Esophagus (tissue), 2 donors: ENCODE data around the gene TRMT61A. TPM values are rescaled to one million over a fixed set of nuclear protein-coding genes. Genes with fewer than 3 reads are reported as not detected.

Source experiments
- H3K27ac ChIP-seq, 2 donors: one replicate each; pipeline ENCODE4 v1.5.1; 2013; ENCODE audit warnings: low read depth in 2 of 2, mild to moderate bottlenecking in 2 of 2, inconsistent platforms in 1 of 2, low read length in 1 of 2, moderate library complexity in 1 of 2
- H3K27me3 ChIP-seq, 2 donors: one replicate each; pipeline ENCODE4 v1.6.1; 2013; ENCODE audit warnings: low read length in 2 of 2, control low read depth in 1 of 2, mild to moderate bottlenecking in 1 of 2; ENCODE audit not compliant: insufficient read depth in 2 of 2, control insufficient read depth in 1 of 2
- H3K36me3 ChIP-seq, 2 donors: one replicate each; pipeline ENCODE4 v1.6.1; 2013; ENCODE audit warnings: low read length in 1 of 2; ENCODE audit not compliant: control insufficient read depth in 2 of 2, insufficient read depth in 2 of 2
- H3K4me1 ChIP-seq, 2 donors: one replicate each; pipeline ENCODE4 v1.6.1; 2013; ENCODE audit warnings: low read length in 1 of 2; ENCODE audit not compliant: control insufficient read depth in 2 of 2, insufficient read depth in 2 of 2
- H3K4me3 ChIP-seq, 2 donors: one replicate each; pipeline ENCODE4 v1.5.1; 2013; ENCODE audit warnings: low read length in 2 of 2, mild to moderate bottlenecking in 2 of 2, low read depth in 1 of 2, moderate library complexity in 1 of 2
- H3K9me3 ChIP-seq, 2 donors: one replicate each; pipeline ENCODE4 v1.6.1; 2013; ENCODE audit warnings: mild to moderate bottlenecking in 2 of 2, low read depth in 1 of 2, low read length in 1 of 2, moderate library complexity in 1 of 2; ENCODE audit not compliant: control insufficient read depth in 2 of 2, insufficient read depth in 1 of 2
- WGBS, 2 donors: extraction: QIAGEN DNeasy Blood & Tissue Kit; methylation state at CpG; one replicate each; pipeline ENCODE4 v1.1.7; 2013; 5-methylcytosine and 5-hydroxymethylcytosine counted together
- polyA plus RNA-seq, 2 donors: library from polyadenylated mRNA; stranded (reverse); fragments of 200-250 nt; gene quantifications; one replicate each; pipeline ENCODE4 v1.2.3, GENCODE V29; 2013
- donor health status: healthy with polysubstance abuse.
- donor health status: Bipolar disorder and iron deficiency.

The TRMT61A gene
- polyA plus RNA-seq, 2 donors = 11.0 to 11.5 TPM

DNA sequence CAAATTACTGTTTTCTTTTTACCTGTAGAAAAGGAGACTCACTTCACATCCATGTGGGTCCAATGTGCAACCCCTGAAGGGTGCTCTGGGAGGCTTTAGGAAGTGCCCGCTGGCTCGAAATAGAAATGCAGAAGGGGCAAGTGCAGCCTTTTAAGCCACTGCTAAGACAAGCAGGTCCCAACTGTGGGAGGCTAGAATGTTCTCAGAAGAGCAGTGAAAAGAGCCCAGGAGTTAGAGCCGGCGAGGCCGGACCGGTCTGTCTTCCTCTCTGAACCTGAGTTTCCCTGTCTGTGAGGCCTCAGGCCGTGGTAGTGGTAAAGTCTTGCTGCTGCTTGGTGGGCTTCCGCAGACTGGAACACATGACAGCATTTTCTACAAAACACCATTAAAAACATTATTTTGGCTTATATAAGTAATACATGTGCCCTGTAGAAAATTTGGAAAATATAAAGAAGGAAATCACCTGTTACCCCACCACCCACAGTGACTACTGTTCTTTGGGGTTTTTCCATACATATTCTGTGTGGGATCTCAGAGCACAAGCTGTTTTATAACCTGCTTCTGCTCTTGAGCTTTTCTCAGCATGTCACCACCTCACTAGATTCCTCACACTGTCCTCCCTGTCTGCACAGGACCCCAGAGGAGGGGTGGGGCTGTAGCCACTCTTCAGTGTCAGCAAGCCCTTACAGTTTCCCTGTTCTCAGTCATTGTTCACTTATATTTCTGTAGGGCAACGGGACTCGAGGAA is 12.4 kb upstream of the TRMT61A start:
- Histone ChIP-seq H3K27me3 (no peaks in the 10 kb centered on the region), H3K4me1 (peaks cover 9 to 39% of the 10 kb centered on the region in 2 donors), H3K27ac (peak overlapping the region in 1 of 2 donors; percentile 26), H3K4me3 (no peak overlapping the region), H3K9me3 (no peaks in the 10 kb centered on the region), H3K36me3 (peaks cover 0 to 3% of the 10 kb centered on the region in 2 donors)
- 62 to 65% methylated on average over 10 of the region's 10 CpGs for WGBS, 2 donors

DNA sequence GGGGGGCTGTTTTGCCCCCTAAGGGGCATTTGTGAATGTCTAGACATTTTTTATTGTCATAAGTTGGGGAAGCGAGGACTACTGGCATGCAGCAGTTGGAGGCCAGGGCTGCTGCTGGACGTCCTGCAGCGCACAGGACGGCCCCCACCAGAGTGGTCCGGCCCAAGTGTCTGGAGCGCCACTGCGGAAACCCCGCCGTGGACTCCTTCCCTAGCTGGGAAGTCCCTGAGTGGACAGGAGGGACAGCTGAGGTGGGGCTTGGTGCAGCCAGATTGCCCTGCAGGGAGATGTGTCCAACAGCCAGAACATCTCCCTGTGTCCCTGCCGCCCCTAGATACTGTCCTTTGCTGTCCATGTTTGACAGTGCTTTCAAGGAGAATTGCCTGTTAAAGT is 11.8 kb upstream of the TRMT61A start:
- Histone ChIP-seq H3K4me1 (peaks cover 13 to 39% of the 10 kb centered on the region in 2 donors), H3K27me3 (no peaks in the 10 kb centered on the region), H3K36me3 (peaks cover 0 to 3% of the 10 kb centered on the region in 2 donors), H3K9me3 (no peaks in the 10 kb centered on the region), H3K27ac (no peak overlapping the region), H3K4me3 (no peak overlapping the region)
- 83 to 84% methylated on average over 10 of the region's 10 CpGs for WGBS, 2 donors

DNA sequence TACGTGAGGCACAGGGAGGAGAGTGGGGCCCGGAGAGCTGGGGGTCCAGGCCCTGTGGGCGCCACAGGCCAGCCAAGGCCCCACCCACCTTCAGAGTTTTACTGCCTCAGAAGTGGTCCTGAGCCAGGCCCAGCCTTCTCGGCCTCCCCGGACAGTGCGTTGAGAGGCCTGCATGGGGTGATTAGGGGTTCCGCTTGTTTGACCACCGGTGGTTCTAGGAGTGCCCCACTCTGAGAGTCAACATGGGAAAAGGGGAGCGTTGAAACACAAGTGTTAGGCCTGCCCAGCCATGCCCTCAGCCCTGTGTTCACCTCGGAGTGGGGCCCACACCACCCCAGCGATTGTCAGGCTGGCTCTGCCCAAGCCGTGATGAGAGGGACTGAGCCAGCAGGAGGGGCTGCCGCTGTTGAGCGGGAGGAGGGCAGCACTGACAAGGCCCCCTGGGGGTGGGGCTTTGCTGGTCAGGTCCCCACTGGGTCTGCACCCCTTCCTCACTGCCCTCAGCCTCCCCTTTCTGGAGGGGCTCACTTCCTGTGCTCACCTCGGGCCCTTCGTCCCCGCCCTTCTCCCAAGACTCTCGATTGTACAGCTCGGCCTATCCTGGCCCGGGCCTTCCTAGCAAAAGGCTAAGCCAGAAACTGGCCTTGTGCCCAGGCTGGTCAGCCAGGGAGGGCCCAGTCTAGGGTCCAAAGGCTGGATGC is 11.1 kb upstream of the TRMT61A start:
- H3K9me3 ChIP-seq = no peaks in the 10 kb centered on the region
- peak overlapping the region; percentile 9 to 58 for H3K27ac ChIP-seq
- H3K36me3 ChIP-seq = peaks cover 0 to 3% of the 10 kb centered on the region in 2 donors
- H3K4me1 ChIP-seq = peaks cover 12 to 35% of the 10 kb centered on the region in 2 donors
- no peak overlapping the region for H3K4me3 ChIP-seq
- WGBS, 2 donors = 31 to 33% methylated on average over 19 to 20 of the region's 20 CpGs
- H3K27me3 ChIP-seq = no peaks in the 10 kb centered on the region

DNA sequence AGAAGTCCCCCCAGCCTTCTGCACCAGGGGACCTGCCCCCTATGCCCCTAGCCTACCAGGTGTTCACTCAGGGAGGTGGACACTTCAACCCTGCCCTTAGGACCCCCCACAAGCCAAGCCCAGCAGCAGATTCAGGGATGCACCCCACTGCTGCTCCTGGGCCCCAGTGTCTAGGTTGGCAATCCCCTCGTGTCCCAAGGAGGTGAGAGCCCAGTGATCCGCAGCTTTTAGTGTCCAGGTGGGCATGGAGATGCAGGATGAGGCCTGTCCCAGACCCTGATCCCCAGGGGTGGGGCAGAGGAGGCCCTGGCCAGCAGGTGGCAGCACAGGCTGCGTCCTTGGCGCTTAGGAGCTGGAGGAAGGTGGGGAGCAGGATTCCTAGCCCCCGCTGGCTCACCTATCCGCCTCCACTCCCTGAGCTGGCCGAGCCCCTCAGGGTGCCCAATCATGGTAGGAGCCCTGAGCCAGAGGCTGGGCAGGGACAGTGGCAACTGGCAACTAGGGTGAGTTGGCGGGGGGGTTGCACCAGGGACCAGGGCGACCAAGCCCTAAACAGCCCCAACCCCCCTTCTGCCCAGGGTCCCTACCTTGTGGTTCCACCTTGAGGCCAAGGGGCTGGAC is 10.5 kb upstream of the TRMT61A start:
- no peaks in the 10 kb centered on the region for H3K9me3 ChIP-seq
- no peaks in the 10 kb centered on the region for H3K27me3 ChIP-seq
- peaks cover 0 to 3% of the 10 kb centered on the region in 2 donors for H3K36me3 ChIP-seq
- WGBS, 2 donors = 30 to 38% methylated on average over 9 of the region's 9 CpGs
- H3K4me3 ChIP-seq = no peak overlapping the region
- H3K4me1 ChIP-seq = peaks cover 16 to 35% of the 10 kb centered on the region in 2 donors
- H3K27ac ChIP-seq = peak overlapping the region in 1 of 2 donors; percentile 58

DNA sequence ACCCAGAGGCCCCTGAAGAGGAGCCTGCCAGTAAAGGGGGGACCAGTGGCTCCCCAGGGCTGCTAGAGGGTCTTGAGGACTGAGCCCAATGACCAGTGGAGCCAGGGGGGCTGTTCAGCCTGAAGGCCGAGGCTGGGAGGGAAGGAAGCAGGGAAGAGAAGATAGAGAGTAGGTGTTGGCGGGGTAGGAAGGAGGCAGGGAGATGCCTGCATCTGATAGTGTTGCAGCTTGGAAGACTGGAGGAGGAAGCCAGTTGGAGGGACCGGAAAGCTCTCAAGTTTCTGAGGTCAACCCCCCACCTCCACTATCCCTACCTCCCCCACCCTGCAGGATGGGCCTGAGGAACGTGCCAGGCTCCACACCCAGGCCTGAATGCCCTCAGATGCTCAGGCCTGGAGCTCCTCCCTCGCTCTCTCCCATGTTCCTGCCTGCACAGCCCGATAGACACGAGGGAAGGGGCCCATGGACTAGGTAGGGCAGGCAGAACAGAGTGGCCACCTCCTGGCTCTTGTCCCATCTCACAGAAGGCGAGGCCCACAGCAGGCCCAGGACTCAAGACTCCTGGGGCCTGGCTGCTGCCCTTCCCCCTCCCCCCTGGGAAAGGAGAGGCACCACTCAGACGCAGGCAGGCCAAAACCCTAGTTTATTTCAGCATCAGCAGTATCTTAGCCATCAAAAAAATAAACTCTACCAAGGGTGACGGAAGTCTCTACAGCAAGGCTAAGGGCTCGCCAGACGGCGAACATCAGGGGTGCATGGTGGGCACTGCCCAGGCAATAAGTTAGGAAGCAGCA is 9.8 kb upstream of the TRMT61A start:
- peak overlapping the region in 1 of 2 donors; percentile 83 for H3K27ac ChIP-seq
- no peaks in the 10 kb centered on the region for H3K27me3 ChIP-seq
- H3K4me3 ChIP-seq = no peak overlapping the region
- no peaks in the 10 kb centered on the region for H3K9me3 ChIP-seq
- H3K4me1 ChIP-seq = peaks cover 16 to 32% of the 10 kb centered on the region in 2 donors
- H3K36me3 ChIP-seq = peaks cover 0 to 3% of the 10 kb centered on the region in 2 donors
- 42 to 44% methylated on average over 13 of the region's 13 CpGs for WGBS, 2 donors

DNA sequence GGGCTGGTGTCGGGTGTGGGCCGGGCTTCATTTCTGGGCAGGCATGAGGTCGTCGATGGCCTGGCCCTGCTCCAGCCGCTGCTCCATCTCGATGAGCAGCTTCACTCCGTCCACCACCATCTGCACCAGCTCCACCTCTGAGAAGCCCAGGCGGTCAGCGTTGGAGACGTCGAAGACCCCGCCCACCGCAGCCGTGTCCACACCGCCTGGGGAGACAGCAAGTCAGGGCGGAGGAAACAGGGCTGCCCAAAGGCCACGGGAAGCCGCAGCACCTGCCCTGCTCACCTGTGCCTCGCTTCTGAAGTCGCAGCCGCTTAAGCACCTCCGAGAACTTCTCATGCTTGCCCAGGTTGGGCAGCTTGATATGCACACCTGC is 9.2 kb upstream of the TRMT61A start:
- WGBS, 2 donors = 55 to 66% methylated on average over 22 of the region's 22 CpGs
- Histone ChIP-seq H3K27ac (peak overlapping the region in 1 of 2 donors; percentile 83), H3K27me3 (no peaks in the 10 kb centered on the region), H3K4me3 (no peak overlapping the region), H3K9me3 (no peaks in the 10 kb centered on the region), H3K4me1 (peaks cover 16 to 30% of the 10 kb centered on the region in 2 donors), H3K36me3 (peaks cover 0 to 3% of the 10 kb centered on the region in 2 donors)

DNA sequence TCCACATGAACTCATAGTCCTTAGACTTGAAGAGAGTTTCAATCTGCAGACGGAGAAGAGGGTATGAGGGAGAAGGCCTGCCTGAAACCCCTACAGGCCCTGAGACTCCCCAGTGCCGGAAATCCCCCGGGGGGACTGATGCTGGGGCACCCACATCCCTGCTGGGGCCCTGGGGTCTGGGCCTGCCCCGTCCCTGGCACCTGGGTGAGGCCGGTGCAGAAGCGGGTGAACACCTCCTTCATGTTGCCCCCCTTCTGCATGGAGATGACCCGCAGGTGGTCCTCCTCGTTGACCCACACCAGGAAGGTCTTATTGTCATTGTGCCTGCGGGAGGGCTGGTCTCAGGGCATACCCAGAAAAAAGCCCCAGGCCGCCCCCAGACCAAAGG is 8.7 kb upstream of the TRMT61A start:
- Histone ChIP-seq H3K4me3 (peak overlapping the region in 1 of 2 donors; percentile 61), H3K4me1 (peaks cover 16 to 27% of the 10 kb centered on the region in 2 donors), H3K36me3 (peaks cover 0 to 3% of the 10 kb centered on the region in 2 donors), H3K9me3 (no peaks in the 10 kb centered on the region), H3K27me3 (no peaks in the 10 kb centered on the region), H3K27ac (peak overlapping the region; percentile 73 to 83)
- 34 to 45% methylated on average over 10 of the region's 10 CpGs for WGBS, 2 donors

DNA sequence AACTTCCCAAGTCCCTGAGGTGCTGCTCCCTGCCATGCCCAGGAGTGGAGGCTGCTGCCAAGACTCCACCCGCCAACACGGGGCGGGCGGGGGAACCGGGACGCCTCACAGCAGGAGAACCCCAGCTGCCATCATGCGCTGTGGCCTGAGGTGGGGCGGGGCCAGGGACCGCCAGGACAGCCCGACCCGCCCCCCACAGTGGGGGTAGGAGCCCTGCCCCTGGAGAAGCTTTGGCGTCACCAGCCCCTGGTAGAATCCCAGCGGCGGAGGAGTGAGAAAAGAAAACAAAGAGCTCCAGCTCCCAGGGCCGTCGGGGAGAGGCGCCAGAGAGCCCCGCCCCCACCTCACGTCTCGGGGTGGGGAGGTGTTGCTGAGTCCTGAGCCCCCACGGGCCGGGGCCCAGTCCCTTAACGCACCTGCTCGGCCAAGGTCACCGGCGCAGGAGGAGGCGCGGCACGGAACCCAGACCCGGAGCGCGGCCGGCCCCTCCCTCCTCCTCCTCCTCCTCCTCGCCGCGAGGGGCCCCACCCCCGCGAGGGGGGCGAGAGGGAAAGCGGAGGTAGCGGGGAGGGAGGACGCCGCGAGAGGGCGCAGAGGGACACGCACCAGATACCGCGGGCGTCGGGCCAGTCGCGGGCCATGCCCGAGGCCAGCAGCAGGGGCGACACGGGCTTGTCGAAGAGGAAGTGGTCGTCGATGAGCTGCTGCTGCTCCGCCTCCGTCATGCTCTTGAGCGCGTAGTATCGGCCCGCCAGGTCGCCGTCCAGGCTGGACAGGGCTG is 8.1 kb upstream of the TRMT61A start:
- Histone ChIP-seq H3K36me3 (peaks cover 0 to 3% of the 10 kb centered on the region in 2 donors), H3K27me3 (no peaks in the 10 kb centered on the region), H3K27ac (peak overlapping the region; percentile 73 to 83), H3K4me1 (peaks cover 16 to 27% of the 10 kb centered on the region in 2 donors), H3K9me3 (no peaks in the 10 kb centered on the region), H3K4me3 (peak overlapping the region; percentile 61 to 68)
- 1 to 3% methylated on average over 32 to 66 of the region's 66 CpGs for WGBS, 2 donors
